ENCODE measurements around the gene STAT5B. TPM values are rescaled to one million over a fixed set of nuclear protein-coding genes. Genes with fewer than 3 reads are reported as not detected.
A peak's percentile ranks its signal among the peaks of the same experiment; 100 is the strongest.

Gene STAT5B
- total and polyA plus RNA-seq, 9 of the 15 experiments (the other 6 are each of a cell fraction or from before 2014, with no cell fraction given), result 20.8 to 176 (median 92.4) TPM

GRCh38 chr17:42288803-42289610 lies 12.8 kb upstream of the STAT5B start (continued):
- TF ChIP-seq ZNF586 (CRISPR knock-in tag; conservative IDR thresholded peaks at IDR 0.05) (no peak), ZNF121 (CRISPR knock-in tag; conservative IDR thresholded peaks at IDR 0.05) (no peak), SETDB1 (IDR thresholded peaks at IDR 0.05; ENCODE audit: low read length) (no peak), L3MBTL2 (IDR thresholded peaks at IDR 0.05) (peak; percentile 88), NR3C1 (CRISPR knock-in tag; IDR thresholded peaks at IDR 0.05) (0 out of 2 replicates have a peak, but pooled peaks have one; percentile 59), MLLT1 (IDR thresholded peaks at IDR 0.05) (peak; percentile 22 to 68; a peak in 3 of 4 replicates), ETS1 (conservative IDR thresholded peaks at IDR 0.05; ENCODE audit: control insufficient read depth, low read depth, low read length) (0 out of 2 replicates have a peak, but pooled peaks have one; percentile 8), CTBP1 (IDR thresholded peaks at IDR 0.05; ENCODE audit: borderline replicate concordance) (peak; percentile 56), RB1 (IDR thresholded peaks at IDR 0.05; ENCODE audit: low read depth) (peak; percentile 13; the same call in 1 of the 2 replicates), MYC (IDR thresholded peaks at IDR 0.05; ENCODE audit: low read depth, low read length) (peak; percentile 22; the same call in 1 of the 2 replicates), MYC (CRISPR knock-in tag; IDR thresholded peaks at IDR 0.05; ENCODE audit: borderline replicate concordance, low read depth) (no peak), TAF1 (IDR thresholded peaks at IDR 0.05; ENCODE audit: control insufficient read depth, extremely low read depth, insufficient read depth, low read length, severe bottlenecking) (peak; percentile 62), CBX1 (IDR thresholded peaks at IDR 0.05; ENCODE audit: low read depth) (0 out of 2 replicates have a peak, but pooled peaks have one; percentile 56)

Data from K562 (cell line).